Measurements from ENCODE around the gene EMC1.

The EMC1 gene

GRCh38 chr1:19229828-19230325 lies 21.4 kb downstream of the EMC1 start:
- H3K27ac ChIP-seq, result no peak overlapping the region
- TF ChIP-seq ZFX (IDR thresholded peaks at IDR 0.05; ENCODE audit: borderline replicate concordance), result no peak
- no peak for TF ChIP-seq CTCF (IDR thresholded peaks at IDR 0.05)

GRCh38 chr1:19229229-19229628 lies 22.1 kb downstream of the EMC1 start:
- TF ChIP-seq ZFX (IDR thresholded peaks at IDR 0.05; ENCODE audit: borderline replicate concordance) (no peak), CTCF (IDR thresholded peaks at IDR 0.05) (no peak)
- H3K27ac ChIP-seq, result no peak overlapping the region

- no peak for TF ChIP-seq ZFX (IDR thresholded peaks at IDR 0.05; ENCODE audit: borderline replicate concordance)
- TF ChIP-seq CTCF (IDR thresholded peaks at IDR 0.05), result no peak
Observed at GRCh38 chr1:19222979-19223824, 28.1 kb downstream of the EMC1 start.

GRCh38 chr1:19222573-19222972 lies 28.8 kb downstream of the EMC1 start:
- no peak overlapping the region for H3K27ac ChIP-seq
- TF ChIP-seq ZFX (IDR thresholded peaks at IDR 0.05; ENCODE audit: borderline replicate concordance) (no peak), CTCF (IDR thresholded peaks at IDR 0.05) (no peak)

More at GRCh38 chr1:19222979-19223824, 28.1 kb downstream of the EMC1 start:
- no peak overlapping the region for H3K27ac ChIP-seq

- no peak for TF ChIP-seq CTCF (IDR thresholded peaks at IDR 0.05)
- no peak for TF ChIP-seq ZFX (IDR thresholded peaks at IDR 0.05; ENCODE audit: borderline replicate concordance)
Observed at GRCh38 chr1:19220991-19221390, 30.3 kb downstream of the EMC1 start.

GRCh38 chr1:19220080-19220846 lies 31.1 kb downstream of the EMC1 start:
- no peak for TF ChIP-seq CTCF (IDR thresholded peaks at IDR 0.05)
- no peak for TF ChIP-seq ZFX (IDR thresholded peaks at IDR 0.05; ENCODE audit: borderline replicate concordance)
- no peak overlapping the region for H3K27ac ChIP-seq

More at GRCh38 chr1:19220991-19221390, 30.3 kb downstream of the EMC1 start:
- no peak overlapping the region for H3K27ac ChIP-seq
